ENCODE measurements around the gene NAA20.
"Not testable (repeated sequence)": the region's sequence is repeated elsewhere in the genome, so short reads cannot be mapped to it uniquely, and the experiment has no call there.

Gene NAA20

DNA sequence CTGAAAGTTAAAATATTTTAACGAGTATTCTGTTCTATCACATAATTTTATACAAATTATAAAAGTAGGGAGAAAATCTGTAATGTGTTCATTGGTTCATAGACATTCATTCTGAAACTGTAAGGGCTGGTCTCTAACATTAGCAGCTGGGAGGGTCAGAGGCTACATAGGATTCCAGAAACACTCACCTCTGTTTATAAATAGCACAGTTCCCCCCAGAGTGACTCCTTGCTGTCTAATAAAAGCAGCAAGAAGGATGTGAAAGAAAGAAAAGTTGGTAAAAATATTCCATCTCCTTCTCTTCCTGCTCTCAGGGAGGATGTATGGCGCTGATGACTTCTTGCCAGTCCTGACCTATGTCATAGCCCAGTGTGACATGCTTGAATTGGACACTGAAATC, 25.3 kb upstream of the NAA20 start:
- no peak for DNase-seq (ENCODE audit: low read depth)

DNA sequence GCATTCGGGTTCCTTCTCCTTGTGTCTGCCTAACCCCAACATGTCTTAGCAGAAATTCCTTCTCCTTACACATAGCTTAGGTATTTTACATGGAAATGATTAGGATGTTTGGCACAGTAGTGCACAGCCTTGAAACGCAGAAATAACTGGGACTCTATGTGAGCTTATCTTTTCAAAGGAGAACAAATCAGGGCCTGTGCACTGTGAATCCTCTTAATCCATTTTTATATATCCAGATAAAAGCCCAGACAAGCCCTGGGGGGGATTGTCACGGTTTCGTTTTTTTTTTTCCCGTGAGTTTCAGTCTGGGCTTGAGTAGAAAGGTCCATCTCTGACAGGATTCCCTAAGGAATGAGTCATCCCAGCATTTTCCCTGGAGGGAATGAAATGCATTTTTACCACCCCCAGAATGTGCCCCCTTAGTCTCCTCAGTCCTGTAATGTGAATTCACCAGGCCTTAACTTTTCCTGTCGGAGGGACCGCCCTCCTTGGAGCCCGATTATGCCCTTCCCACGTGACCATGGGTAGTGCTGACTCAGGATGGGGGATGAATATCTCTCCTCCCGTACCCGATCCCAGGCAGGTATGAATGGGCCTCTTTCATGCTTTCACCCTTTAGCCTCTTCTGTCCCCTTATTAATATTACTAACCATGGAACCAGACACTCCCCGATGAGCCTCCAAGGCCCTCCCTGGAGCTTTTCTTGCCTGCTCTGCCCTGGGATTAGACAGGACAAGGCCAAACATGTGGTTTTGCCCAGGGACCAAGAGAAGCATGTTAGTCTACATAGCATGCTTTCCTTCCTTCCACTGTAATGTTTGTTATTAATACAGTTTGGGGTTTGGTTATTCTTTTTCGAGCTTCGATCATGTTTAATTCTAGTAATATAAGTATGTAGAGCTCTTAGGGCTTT, 23.9 kb upstream of the NAA20 start:
- no peak for DNase-seq (ENCODE audit: low read depth)

DNA sequence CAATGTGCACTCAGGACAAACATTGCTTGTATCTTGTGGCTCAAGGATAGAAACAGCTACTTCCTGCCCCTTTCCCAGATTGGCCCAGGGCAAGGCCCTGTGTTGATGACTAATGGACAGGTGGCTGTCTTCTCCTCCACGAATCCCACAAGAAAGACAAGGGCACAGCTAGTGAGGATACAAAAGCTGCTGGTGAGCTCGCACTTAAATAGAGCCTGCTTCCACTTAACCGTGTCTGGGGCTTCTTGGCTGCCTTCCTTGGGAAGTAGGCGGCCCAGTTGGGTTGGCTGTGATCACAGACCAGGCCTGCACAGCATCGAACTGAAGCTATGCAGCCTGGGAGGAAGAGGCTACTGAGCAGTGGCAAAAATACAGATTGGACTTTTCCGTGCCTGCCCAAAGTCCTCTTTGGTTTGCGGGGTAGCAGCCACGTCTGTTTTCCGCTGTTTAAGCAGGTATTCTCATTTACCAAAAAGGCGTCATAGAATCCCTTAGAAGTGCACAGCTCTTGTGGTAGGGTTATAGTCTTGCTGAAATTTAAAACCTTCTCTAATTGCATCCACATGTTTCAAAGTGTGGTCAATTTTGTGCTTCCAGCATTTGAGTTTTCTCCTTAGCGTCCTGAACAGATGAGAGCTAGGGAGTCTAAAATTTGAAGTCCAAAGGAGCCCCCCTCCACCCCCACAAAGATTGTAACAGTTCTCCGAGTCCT, 23.0 kb upstream of the NAA20 start:
- DNase-seq (ENCODE audit: low read depth): no peak

DNA sequence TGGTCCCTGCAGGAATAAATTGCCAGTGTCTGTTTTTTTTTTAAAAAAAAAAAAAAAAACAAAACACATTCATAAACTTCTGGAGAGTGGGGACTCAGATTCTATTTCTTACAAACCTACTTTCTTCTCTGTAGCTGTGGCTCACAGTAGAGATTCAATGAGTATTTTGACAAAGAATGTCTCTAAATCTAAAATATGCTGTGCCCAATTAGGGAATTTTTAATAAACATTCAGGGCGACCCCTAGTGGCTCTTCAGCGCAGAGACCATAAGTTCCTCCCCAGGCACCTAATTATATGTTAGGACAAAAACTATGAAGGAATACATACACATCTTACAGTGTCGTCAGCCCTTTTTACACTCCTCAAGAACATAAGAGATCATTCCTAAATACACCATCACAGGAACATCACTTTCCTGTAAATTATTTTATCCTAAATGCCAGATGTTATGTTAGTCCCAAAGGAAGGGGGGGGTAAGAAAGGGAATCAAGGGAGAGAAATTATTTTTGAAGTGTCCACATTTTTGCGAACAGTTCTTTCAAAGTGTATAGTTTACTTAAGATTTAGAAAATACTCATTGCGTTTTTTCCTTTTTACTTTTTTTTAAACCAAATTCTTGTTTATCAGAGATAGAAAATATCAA, 21.8 kb upstream of the NAA20 start:
- DNase-seq (ENCODE audit: low read depth): no peak

DNA sequence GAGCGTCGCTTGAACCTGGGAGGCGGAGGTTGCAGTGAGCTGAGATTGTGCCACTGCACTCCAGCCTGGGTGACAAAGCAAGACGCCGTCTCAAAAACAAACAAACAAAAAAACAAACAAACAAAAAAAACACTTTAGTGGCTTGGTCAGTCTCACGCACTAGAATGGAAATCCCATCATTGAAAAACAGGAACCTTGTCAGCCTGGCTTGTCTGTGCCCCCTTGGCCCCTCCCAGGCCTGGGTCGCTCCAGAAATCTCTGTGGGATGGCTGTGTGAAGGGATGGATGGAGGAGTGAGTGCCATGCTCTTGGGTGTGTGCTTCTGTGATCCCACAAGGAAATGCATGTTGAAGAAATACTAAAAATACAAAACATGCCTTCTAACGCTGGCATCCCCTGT, 20.9 kb upstream of the NAA20 start:
- no peak for DNase-seq (ENCODE audit: low read depth)

DNA sequence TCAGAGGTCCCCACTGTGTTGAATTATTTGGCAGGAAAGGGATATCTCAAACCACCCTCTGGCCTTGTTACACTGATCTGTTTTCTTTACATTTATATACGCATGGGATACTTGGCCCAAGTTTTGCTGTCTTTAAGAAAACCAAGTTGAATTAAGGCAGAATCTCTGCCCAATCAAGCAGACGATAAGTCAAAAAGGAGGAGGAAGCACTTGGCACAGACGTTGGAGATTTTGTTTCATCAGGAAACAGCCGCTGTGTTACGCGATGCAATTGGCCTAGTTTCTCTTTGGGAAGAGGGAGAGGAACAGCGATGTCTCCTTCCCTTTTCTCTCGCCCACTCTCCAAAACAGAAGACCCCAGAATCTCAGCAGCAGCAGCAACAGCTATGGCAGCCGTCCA, 20.2 kb upstream of the NAA20 start:
- DNase-seq (ENCODE audit: low read depth): no peak

DNA sequence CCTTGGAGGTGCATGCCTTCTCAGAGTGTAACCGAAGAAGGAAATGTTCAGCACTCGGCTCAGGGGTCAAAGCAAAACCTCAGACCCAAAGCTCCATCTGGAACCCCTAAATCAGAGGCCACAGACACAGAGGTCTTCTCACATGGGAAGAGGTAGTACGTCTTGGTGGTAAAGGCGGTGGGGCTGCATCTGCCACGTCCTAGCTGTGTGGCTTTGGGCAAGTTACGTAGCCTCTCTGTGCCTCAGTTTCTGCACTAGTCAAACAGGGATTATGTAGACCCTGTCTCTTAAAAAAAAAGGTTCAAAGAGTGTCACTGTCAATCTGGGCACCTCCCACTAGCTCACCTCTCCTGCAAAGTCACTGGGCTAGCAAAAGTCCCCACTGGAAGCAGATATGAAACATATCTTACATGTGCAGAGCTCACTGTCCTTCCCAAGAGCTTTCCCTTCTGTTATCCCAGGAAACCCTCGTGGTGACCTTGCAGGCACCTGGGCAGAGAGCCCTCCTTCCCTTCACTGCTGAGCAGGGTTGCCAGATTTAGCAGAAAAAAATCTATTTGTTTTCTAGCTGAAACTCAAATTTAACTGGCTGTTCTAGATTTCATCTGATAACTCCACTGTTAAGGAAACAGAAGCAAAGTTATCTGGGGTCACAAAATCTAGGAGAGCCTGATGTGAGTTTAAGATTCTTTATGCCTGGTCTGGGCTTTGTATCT, 18.0 kb upstream of the NAA20 start:
- no peak for DNase-seq (ENCODE audit: low read depth)

DNA sequence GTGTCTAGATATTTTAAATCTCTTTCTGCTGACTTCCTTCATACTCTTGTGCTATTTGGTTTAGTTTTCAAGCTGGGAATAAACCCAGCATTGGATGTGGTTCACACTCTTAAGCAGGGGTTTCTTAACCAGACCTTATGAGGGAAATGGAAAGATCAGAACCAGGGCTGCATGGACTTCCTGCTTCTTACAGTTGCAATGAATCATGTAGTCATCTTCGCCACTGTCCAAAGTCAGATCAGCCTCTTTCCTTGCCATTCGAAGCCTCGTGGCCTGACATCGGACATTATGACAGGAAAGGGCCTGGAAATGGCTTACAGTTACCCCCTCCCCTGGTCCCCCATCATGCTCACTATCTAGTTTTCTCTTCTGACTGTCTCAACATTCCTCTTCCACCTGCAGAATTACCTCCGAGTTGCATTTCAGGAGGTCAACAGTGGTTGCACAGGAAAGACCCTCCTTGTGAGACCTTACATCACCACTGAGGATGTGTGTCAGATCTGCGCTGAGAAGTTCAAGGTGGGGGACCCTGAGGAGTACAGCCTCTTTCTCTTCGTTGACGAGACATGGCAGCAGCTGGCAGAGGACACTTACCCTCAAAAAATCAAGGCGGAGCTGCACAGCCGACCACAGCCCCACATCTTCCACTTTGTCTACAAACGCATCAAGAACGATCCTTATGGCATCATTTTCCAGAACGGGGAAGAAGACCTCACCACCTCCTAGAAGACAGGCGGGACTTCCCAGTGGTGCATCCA, 16.8 kb upstream of the NAA20 start:
- DNase-seq (ENCODE audit: low read depth): no peak

DNA sequence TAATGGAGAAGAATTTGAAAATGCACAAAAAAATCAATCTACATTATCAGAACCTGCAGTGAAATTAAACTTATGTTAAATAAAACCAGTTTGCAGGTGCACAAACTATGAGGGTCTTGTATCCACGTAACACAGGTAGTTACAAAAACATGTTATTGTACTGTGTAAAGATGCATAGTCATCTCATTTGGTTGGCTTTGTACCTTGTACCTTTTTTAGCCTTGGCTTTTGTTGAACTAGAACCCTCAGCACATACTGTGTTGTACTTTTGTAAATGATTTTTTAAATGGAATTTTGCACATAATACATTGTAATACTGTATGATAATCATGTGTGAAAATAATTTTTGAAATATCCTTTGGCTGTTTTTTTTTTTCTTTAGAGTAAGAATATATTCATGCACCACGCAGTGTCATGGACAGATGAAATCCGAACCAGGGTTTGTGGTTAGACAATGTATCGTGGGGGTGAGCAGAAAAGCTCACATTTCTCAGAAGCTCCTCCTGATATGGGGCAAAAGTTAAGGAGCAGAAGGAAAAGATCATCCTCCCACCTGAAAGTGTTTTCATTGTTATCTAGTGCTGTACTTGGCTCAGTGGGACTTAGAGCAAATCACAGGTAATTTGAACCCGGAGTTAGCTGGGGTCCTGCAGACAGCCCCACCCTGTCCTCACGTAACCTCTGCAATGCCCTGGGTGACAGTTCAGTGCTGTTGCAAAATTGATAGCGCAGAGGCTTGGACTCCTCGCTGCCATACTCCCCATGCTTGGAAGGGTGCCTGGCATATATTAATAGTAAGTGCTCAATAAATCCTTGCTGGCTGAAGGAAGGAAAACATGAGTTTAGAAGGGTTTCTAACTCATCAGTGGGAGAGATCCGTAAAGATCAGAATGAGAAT, 14.8 kb upstream of the NAA20 start:
- no peak for DNase-seq (ENCODE audit: low read depth)

DNA sequence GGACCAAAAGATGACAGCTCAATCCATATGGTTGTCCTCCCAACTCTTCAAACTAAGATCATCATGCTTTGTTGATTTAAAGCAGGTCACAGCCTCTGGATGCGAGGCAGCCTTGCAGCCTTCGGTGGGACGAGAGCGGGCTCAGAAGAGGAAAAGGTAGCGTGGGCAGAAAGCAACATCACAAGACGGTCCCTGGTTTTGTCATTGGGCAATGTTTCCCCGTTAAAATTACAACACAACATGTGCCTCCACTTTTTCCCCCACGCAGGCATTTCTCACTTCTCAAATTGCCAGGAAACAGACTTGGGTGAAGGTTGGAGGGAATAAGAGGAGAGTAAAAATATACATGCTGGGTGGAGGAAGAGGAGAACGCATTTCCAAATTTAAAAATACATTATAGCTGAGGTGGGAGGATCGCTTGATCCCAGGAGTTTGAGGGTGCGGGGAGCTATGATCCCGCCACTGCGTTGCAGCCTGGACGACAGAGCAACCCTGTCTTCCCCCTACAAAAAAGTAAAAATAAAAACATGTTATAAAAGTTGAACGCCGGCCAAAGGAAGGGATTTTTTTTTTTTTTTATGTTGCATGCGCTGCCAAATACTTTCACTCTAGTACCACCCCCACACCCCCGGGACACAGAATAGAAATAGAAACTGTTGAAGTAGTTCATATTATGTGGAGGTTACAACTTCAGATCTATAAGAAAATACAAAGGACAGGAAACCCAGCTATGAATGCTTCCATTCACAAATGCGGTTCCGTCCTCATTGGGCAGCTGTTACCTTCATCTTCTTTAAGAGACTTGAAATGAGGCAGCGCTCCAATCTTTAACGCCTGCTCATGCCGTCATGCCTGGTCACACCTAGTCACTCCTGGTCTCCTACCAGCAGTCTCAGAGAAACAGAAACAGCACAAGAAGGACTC, 13.9 kb upstream of the NAA20 start:
- no peak for DNase-seq (ENCODE audit: low read depth)

DNA sequence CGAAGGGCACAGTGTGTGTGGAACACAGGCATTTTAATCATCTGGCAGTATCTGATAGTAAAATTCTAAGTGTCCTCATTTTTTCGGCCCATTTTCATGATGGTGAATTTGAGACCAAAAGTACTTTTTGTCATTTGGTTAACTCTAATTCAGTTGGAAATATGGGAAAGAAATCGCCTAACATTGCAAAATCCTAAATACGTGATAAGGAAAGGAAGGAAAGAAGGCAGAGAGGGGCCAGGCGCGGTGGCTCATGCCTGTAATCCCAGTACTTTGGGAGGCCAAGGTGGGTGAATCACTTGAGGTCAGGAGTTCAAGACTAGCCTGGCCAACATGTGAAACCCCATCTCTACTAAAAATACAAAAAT, 13.2 kb upstream of the NAA20 start:
- not testable (repeated sequence) for DNase-seq (ENCODE audit: low read depth)

DNA sequence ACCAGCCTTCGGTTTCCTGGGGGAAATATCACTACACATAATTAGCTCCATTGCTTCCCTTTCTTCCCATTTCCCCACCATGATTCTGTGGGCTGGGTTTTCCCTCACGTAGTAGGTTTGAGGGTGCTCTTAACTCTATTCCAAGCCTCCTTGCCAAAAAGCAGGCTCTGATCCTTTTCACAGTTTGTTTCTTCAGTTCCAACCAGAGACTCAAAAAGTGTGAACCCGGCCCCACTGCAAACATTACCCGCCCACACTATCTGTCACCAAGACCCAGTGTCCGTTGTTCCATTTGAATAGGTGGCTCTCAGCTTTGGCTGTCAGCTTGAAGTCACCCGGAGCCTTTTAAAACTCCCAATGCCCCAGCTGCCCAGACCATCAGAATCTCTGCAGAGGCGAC, 11.8 kb upstream of the NAA20 start:
- DNase-seq (ENCODE audit: low read depth): no peak

DNA sequence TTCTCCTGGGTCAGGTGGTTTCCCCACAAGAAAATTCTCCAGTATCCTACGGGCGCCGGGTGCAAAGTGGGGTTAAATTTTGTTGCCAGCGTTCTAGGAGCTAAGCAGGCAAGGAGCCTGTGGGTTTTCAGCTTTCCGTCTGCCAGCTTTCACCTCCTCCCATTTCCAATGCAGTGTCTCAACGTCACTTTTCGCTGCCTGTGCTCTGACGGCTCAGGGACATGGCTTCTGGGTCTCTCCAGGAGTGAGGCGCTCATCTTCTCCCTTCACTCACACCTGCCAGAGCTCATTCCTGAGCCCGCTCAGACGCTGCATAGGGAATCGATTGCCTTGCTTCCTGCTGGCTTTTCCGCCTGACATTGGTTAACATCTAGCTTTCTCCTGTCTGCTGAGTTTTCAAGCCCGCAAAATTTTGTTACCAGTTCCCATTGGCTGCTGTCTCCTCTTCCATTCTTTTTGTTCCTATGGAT, 7.3 kb upstream of the NAA20 start:
- no peak for DNase-seq (ENCODE audit: low read depth)

DNA sequence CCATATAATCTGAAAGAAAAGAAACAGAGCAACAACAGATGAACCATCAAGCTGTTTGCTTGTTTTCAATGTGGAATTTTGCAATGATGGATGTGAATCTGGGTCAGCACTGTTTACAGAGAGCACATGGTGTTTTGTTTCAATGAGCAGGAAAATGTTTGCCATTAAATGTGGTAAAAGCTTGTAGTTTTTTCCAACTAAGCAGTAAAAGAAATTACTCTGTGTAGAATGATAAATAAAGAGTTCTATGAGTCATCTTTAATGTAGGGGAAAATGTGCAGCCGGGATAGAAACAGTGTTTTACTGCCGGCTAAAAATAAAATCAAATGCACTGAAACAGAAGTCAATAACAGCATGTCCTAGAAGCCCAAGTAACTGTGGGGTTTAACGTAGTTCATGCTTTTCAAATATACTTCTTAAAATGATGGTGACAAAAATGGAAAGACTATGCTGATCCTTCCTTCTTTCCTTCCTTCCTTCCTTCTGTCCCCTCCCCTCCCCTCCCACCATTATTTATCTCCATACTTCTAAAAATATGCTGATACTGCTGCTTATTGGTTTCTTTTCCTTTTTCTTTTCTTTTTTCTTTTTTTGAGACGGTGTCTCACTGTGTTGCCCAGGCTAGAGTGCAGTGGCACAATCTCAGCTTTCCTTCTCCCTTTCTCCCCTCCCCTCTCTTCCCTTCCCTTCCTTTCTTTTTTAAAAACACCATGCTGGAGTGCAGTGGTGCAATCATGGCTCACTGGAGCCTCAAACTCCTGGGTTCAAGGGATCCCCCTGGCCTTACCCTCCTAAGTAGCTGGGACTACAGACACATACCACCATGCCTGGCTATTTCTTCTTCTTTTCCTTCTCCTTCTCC, 6.3 kb upstream of the NAA20 start:
- no peak for DNase-seq (ENCODE audit: low read depth)

DNA sequence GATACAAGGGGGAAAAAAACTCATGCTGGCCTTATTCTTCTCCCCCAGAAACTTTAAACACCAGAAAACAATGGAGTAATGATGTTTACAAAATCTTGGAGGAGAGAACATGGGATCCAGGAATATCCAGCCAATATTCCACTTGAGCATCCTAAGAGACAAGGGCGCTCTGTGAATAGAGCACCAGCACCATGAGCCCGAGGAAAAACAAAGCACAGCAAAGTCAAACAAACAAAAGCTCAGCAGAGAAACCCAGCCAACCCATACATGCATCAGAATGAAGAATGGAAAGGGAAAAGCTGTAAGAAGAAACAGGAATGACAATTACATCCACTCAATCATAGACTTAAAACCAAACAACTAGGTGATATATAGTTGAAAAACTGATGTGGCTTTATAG, 4.6 kb upstream of the NAA20 start:
- DNase-seq (ENCODE audit: low read depth): no peak

DNA sequence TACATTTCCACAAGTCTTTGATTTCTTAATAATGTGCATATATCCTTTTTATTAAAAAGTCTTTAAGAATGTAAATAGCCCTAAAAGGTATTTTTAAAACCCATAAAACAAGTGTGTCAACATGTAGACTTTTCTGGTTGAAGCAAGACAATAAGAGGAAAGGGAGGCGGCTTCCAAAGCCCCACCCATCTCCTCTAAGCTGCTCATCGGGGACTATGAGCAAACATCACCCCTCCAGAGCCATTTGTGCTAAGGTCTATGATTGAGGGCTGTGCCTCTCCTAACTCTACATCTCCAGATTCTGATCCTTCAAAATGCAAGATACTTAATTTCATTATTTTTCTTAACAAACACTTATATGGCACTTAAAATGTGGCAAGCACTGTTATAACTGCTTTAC, 2.5 kb upstream of the NAA20 start:
- DNase-seq (ENCODE audit: low read depth): no peak

DNA sequence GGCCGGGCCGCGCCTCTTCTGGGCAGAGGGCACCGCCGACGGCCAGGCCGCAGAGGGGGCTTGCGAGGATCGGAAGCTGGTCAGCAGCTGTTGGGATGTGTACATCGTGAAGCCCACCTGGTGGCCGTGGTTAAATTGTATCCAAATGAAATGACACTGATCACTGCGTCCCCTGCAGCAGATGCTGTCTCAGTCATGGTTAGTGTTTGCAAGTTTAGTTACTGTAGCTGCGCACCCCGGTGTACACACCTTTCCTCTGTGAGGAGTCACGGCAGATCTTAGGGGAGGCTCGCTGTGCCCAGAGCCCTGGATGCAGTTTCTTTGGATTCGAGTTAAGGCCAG, 653 bp downstream of the NAA20 start:
- no peak for DNase-seq (ENCODE audit: low read depth)

DNA sequence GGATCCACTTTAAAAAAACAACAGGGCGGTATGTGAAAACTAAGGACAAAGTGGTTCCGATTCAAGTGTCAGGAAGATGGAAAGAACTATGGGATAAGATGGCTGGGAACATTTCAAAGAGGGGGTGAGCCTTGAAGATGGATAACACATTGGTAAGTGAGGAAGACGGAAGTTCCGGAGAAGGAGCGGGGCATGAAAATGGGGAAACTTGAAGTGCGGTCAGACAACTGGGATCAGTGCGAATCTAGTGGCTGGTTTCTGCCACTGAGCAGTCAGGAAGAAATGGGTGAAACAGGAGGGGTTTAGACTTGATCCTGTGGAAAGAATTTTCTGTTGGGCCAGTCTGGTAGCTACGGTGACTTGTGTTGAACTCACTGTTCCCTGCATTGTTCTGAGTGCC, 1.2 kb downstream of the NAA20 start:
- no peak for DNase-seq (ENCODE audit: low read depth)

DNA sequence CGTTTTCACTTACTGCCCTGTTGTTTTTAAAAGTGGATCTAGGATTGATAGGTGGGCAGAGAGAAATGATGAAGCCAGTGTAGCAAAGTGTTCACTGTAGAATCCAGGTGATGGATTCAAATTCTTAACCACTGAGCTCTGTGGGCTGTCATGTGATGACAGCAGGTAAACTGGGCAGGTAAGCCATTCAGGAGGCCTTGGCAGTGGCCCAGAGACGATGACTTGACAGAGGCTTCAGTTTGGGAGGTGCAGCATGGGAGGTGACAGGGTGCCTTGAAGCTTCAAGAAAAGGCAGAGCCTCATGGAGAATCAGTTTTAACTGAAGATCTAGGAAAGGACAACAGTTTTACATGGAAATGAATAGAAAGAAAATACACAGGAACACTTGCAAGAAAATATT, 2.0 kb downstream of the NAA20 start:
- no peak for DNase-seq (ENCODE audit: low read depth)

Measured in CMK (cell line).